ENCODE data around the gene ATF7IP. TPM values are rescaled to one million over a fixed set of nuclear protein-coding genes. Genes with fewer than 3 reads are reported as not detected.
"Not testable (repeated sequence)": the region's sequence is repeated elsewhere in the genome, so short reads cannot be mapped to it uniquely, and the experiment has no call there.

Gene ATF7IP
- total RNA-seq, 1 donor from 2014 or later, result 124 TPM

DNA sequence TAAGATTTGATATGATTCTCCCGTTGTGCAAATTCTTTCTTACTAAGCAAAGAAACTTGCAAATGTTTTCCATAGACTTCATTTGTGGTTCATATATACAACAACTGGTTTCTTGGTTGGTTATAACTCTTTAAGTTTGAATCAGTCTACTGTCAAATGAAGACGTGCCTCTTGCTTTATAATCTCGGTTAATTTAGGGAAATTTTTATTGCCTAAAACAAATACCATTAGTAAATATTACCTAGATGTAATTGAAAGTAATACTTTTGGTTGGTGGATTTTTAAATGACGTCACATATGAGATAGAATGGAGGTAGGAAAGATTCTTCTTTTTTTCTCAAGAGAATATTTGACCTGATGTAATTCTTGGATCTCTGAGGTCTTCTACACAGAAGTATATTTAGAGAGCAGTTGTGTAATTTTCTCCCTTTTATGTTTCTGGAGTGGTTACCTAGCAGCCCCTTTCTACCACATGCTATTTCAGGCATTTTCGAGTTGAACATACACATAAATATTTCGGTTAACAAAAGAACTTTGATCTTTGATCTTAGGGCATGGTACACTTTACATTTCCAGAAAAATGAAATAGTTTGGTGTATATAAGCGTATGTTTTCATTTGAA, 1.7 kb downstream of the ATF7IP start:
- no peak for DNase-seq (ENCODE audit: low spot score)

DNA sequence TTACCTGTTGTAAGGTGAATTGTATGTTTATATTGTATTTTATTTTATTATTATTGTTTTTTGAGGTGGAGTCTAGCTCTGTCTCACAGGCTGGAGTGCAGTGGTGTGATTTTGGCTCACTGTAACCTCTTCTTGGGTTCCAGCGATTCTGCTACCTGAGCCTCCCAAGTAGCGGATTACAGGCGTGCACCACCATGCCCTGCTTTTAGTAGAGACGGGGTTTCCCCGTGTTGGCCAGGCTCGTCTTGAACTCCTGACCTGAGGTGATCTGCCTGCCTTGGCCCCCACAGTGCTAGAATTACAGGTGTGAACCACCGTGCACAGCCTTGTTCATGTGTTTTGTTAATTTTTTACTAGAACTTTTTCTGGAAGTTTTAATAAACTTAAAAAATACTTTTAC, 3.8 kb downstream of the ATF7IP start:
- DNase-seq (ENCODE audit: low spot score), result no peak

DNA sequence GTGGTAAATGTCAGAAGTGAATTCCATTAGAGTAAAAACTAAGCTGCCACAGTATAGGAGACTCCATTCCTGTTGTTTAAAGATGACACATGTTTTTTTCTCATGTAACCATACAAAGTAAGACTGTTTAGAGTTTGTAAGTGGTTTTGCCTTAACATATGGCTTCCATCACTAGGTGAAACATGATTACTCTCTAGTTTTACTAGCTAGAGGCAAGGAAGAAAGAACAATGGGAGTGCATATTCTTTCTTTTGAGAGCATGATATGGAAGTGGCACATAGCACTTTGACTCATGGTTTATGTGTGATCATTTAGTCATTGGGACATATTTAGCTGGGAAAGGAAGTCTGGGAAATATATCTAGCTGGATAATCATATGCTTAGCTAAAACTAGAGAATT, 7.7 kb downstream of the ATF7IP start:
- DNase-seq (ENCODE audit: low spot score), result no peak

- no peak for DNase-seq (ENCODE audit: low spot score)
Observed at GRCh38 chr12:14379508-14379907, 14.0 kb downstream of the ATF7IP start.

DNA sequence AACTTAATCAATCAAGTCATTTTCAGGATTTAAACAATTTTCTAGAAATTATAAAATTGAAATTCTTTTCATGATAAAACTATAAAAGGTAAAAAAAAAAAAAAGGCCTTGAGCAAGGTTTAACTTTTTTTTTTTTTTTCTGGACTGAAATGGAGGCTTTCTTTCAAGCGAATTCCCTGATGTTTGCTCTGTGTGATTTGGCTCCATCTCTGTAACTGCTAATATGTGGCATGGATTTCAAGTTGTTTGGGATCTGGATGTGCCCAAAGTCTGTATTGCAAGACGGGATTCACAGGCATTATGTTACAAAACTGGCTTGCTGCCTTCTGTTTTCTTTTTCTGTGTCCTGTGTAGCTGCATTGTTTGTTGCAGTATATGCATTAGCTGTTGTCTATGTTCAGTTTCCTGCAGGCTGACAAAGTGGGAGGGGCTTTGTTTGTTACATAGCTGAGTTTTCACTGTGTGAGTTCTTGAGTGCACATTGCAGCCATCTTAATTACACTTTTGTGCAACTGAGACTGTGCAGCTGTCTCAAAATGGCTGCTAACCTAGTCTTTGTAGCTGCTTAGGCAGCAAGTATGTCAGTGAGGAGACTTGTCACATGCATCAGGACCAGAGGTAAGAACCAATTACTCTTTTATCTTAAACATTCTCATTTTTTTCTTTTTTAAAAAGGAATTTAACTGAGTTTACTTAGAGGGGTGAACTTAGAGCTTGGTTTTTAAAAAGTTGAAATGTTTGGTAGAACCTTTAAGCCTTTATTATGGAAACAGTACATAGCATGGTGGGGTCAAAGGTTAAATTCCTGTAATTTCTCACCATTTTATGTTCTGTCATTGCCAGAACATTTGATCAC, 19.5 kb downstream of the ATF7IP start:
- no peak for DNase-seq (ENCODE audit: low spot score)

DNA sequence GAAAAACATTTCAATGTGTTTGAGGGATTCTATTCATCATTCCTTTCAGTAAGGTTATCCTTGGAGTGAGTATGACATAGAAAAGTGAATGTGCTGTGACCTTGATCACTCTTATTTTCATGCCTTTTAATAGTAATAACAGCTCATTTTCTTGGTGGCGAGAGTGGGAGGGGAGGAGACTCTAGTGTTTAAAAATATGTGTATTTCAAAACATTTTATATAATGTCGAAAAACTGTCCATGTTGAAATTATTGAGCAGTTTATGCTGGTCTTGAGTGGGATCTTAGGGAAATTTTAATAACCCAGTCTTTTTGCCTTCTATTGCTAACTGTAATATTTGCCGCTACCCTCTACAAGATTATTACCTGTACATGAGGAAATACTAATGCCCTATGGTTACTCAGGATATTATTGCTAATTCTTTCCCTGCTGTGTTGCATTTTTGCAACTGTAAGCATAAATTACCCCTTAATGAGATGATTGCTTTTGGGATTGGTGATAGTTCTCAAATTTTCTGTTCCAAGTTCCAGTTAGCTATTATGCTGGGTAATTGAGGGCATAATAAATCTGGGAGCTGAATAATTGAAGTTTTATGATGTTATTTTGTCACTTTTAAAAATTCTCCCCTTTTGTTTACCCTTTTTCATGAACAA, 21.9 kb downstream of the ATF7IP start:
- no peak for DNase-seq (ENCODE audit: low spot score)

GRCh38 chr12:14390449-14390848, 25.0 kb downstream of the ATF7IP start:
- no peak for DNase-seq (ENCODE audit: low spot score)

- DNase-seq (ENCODE audit: low spot score), result no peak
Observed at GRCh38 chr12:14390870-14391530, 25.5 kb downstream of the ATF7IP start.

DNA sequence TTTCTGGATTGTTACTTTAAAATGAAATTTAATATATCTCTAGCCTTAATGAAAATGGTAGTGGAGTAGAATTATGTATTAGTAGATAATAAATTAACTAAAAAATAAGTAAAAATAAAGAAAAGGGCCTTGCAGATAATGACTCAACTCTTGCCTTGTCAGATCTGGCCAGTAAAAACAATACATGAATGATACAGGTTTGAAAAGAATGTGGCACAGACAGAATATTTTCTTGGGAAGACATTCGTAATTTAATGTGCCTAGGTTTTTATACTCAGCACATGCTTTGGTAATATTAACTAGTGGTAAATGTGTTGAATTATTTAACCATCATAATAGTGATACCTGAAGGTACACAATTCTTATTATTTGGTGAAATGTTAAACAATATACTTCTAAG, 28.3 kb downstream of the ATF7IP start:
- no peak for DNase-seq (ENCODE audit: low spot score)

- no peak for DNase-seq (ENCODE audit: low spot score)
Observed at GRCh38 chr12:14394317-14395073, 29.0 kb downstream of the ATF7IP start.

DNA sequence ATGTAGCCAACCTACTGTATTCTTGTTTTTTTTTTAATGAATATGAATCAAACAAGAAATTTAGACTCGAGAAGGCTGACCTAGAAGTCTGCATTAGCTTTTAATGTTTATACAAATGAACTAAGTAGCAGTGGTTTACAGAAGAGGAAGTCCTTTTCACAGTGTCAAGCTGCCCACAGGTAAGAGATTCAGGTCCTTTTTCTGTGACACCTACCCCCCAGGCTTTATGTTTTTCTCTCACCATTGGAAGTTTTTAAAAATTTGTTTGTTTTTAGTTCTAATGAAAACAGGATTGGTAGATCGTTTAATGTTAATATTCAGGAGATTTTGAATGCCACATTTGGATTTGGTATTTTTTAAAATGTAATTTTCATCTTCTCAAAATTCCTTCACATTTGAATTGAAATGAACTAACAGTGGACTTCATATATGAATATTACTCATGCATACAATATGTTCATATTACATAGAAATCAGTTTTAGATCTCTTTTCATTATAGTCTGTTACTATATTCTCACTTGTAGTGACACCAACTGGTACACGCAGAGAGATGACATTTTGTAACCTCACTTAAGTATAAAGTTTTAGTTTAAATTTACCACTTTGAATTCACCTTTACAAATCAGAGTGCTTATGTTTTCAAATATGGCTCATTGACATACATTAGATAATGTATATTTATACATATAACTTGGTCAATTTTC, 29.7 kb downstream of the ATF7IP start:
- DNase-seq (ENCODE audit: low spot score), result no peak

- no peak for DNase-seq (ENCODE audit: low spot score)
Observed at GRCh38 chr12:14396071-14396470, 30.6 kb downstream of the ATF7IP start.

GRCh38 chr12:14399871-14400270, 34.4 kb downstream of the ATF7IP start:
- no peak for DNase-seq (ENCODE audit: low spot score)

- DNase-seq (ENCODE audit: low spot score), result no peak
Observed at GRCh38 chr12:14400599-14400998, 35.1 kb downstream of the ATF7IP start.

DNA sequence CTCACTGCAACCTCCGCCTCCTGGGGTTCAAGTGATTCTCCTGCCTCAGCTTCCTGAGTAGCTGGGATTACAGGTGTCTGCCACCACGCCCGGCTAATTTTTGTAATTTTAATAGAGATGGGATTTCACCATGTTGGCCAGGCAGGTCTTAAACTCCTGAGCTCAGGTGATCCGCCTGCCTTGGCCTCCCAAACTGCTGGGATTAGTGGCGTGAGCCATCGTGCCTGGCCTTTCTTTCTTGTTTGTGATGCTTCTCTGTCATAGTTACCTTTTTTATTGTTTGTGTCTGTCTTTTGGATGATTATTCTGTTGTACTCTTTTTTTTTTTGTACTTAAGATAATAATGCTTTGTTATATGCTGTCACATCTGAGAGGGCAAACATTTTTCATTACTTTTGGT, 35.8 kb downstream of the ATF7IP start:
- DNase-seq (ENCODE audit: low spot score), result not testable (repeated sequence)

DNA sequence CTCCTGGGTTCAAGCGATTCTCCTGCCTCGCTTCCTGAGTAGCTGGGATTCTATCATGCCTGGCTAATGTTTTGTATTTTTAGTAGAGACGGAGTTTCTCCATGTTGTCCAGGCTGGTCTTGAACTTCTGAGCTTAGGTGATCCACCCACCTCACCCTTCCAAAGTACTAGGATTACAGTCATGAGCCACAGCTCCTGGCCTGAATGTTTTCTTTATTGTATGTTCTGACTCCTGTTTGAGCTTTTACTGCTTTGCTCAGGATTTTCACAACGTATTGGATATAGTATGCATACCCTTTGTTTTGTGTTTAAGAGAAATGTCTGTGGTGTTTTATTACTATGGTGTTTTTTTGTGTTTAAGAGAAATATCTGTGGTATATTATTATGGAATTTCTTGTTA, 37.2 kb downstream of the ATF7IP start:
- DNase-seq (ENCODE audit: low spot score), result no peak

GRCh38 chr12:14403293-14403692, 37.8 kb downstream of the ATF7IP start:
- no peak for DNase-seq (ENCODE audit: low spot score)

DNA sequence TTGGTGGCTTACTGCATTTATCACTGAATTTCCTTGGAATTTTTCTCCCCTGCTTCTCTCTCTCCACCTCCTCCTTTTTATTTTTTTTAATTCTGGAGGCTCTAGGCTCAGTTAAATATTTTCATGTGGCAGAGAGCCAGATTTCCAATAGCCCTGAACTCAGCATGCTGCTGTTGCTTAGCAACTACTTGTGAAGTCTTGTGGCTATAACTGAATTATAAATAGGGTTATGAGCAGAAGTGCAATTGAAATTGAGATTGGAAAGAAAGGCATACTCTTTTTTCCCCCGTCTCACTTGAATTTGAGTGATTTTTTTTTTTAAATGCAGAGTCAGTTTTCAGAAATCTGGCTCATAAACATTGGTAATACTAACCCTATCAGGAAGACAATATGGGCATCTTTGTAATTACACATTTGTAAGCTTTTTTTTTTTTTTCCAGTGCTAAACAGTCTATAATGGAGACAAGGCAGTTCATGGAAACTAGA, 38.3 kb downstream of the ATF7IP start:
- DNase-seq (ENCODE audit: low spot score), result no peak

DNA sequence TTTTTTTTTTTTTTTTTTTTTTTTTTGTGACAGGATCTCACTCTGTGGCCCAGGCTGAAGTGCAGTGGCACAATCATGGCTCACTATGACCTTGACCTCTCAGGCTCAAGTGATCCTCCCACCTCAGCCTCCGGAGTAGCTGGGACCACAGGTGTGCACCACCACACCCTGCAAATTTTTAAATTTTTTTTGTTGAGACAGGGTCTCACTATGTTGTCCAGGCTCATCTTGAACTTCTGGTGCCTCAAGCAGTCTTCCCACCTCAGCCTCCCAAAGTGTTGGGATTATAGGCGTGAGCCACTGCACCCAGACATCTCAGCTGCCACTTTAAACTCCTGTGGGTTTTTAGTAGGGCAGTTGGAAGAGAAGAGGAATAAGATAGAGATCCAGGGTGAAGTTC, 39.9 kb downstream of the ATF7IP start:
- not testable (repeated sequence) for DNase-seq (ENCODE audit: low spot score)

- DNase-seq (ENCODE audit: low spot score), result no peak
Observed at GRCh38 chr12:14408208-14408607, 42.7 kb downstream of the ATF7IP start.

GRCh38 chr12:14410177-14410576, 44.7 kb downstream of the ATF7IP start:
- DNase-seq (ENCODE audit: low spot score), result no peak

All from ureter (tissue), 1 donor.